NCI-H1417 treated with DMSO at 0.1 percent for 48 hours (cell line): Measurements from ENCODE around the gene C11orf86.
"Not testable (repeated sequence)": the region's sequence is repeated elsewhere in the genome, so short reads cannot be mapped to it uniquely, and the experiment has no call there.

ENCODE experiments used
- DNase-seq: peaks from one replicate; lab custom pipeline; 2025; lab: John Stamatoyannopoulos, UW

Gene C11orf86, protein sequence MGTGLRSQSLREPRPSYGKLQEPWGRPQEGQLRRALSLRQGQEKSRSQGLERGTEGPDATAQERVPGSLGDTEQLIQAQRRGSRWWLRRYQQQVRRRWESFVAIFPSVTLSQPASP

DNA sequence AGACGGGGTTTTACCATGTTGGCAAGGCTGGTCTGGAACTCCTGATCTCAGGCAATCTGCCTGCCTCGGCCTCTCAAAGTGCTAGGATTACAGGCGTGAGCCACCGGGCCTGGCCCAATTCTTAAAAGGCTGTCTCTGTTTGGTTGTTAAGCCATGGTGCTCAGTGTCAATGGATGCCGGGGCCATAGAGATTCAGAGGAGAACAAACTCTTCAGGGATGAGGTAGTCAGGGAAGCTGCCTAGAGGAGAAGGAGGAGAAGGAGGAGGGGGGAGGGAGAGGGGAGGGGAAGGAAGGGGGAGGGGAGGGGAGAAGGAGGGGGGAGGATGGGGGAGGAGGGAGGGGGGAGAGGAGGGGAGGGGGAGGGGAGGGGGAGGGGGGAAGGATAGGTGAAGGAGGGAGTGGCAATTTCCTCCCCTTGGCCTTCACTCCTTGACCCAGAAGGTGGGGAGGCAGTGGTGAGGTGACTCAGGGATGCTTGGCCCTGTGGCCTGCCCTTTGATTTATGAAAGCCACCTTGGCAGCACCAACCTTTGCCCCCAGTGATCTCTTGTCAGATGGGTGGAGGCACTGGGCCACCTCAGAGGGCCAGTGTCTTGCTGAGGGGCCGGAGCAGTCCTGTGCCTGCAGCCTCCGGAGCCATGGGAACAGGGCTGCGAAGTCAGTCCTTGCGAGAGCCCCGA lies at the start of gene C11orf86:
C11orf86 (plus strand) TSS at position 581 of the 681 bp plus-strand sequence; CDS start at position 640, 59 bp downstream.
- DNase-seq: no peak

DNA sequence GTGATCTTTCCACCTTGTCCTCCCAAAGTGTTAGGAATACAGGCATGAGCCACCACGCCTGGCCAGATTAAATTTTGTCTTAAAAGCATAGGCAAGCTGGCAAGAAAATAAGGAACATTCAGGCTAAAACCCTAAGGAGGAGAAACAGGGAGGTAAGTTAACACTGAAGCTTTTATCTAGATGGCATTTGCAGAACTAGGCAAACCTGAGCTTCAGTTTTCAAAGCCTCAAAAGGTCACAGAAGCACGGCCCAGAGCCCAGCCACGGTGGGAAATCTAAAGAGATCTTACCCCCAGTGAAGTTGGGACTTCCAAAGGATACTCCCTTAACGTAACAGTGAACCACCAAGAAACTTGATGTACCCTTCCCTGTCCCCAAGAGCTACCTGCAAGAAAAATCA lies 45.4 kb upstream of the C11orf86 start:
- no peak for DNase-seq

DNA sequence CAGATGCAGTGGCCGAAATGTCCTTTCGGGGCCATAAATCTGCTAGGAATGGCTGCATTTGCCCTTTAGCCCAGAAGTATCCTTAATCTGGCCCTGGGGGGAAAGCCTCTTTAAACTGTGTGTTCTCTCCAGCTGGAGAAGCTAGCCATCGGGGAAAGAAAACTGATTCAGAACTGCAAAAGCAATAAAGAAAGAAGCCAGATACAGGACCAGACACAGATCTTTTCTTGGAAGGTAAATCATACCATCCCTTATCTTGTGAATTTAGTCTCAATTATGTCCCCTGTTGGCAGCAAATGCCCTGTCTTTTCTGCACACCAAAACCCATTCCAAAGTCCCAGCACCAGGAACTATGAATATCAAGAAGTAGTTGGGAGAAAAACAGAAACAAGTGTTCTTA lies 42.6 kb upstream of the C11orf86 start:
- no peak for DNase-seq

DNA sequence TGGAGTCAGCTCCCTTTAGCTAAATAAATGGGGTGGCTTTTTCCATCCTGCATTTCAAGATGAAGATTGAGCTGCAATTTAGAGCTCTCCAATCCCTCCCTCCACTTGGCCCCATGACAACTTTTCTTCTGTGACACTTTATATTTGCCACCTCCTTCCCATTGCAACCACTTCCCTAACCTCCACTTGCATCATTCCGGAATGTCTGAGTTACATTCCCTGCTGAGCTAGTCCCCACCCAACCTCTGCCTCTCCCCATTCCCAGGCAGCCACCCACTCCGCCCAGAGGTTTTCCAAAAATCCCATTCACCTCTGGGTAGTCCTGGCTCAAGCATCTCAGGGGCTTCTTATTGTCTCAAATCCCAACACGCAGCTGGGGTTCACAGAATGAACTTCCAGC lies 41.6 kb upstream of the C11orf86 start:
- no peak for DNase-seq

DNA sequence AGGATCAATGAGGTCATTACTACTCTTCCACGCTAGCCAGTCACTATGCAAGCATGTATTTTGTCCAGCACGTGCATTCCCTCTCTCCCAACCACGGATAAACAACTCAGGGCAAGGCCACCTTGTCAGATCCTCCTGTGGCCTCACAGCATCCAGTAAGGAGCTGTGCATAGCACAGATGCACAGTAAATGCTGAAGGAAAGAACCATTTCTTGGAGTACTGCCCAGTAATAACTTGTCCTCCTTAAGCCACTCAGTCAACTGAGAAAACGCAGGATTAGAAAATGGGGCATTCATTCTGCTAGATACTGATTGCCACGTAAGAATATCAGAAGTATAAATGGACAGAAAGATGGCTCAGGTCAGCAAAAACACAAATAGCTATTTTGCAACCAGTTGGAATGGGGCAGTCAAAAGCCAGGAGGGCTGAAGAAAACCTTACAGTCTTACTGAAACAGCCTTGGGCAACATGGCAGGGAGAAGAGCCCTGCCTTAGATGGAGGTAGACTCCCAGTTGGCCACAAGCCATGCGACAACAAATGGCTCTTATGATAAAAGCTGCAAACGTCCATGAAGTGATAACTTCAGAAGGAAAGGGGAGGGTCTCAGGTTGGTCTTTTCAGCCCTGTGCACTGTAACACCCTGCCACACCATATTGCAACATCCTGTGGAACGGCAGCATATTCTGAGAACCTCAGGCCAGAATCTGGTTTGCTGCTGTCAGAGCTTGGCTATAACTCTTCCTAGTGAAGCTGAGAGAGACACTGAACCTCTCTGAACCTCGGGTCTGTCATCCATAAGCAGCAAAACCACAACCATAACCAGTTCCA lies 39.9 kb upstream of the C11orf86 start:
- DNase-seq: no peak

DNA sequence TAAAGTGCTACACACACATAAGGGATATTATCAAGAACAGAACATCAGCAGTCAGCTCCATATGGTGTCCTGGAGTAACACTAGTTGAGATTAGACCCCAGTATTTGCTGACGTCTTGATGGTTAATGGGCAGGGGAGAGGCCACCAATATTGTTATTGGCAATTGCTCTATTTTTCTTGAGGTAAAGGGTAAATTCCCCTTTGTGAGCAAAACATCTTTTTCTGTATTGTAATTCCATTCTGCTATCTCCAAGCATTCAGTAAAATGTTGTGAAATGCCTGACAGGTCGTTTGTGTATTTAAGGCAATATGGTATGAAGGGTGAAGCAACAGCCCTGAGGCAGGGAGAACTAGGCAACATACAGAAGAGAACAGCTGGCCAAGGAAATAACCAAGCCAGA lies 38.8 kb upstream of the C11orf86 start:
- DNase-seq: no peak

DNA sequence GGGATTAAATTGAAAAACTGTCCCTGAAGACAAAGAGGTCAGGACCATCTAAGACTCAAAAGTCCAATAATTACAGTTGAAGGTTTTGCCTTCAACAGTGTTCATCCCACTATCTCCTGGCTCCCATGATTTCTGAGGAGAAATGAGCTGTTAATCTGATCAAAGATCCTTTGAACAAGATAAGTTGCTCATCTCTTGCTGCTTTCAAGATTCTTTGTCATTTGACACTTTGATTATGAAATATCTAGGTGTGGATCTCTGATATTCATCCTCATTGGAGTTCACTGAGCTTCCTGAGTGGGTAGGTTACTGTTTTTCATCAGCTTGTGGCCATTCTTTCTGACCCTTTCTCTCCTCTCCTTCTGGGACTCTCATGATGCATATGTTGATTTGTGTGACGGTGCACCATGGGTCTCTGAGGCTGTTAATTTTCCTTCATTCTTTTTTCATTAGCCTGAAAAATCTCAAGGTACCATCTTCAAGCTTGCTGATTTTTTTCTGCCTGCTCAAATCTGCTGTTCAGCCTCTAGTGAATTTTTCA lies 37.8 kb upstream of the C11orf86 start:
- no peak for DNase-seq

DNA sequence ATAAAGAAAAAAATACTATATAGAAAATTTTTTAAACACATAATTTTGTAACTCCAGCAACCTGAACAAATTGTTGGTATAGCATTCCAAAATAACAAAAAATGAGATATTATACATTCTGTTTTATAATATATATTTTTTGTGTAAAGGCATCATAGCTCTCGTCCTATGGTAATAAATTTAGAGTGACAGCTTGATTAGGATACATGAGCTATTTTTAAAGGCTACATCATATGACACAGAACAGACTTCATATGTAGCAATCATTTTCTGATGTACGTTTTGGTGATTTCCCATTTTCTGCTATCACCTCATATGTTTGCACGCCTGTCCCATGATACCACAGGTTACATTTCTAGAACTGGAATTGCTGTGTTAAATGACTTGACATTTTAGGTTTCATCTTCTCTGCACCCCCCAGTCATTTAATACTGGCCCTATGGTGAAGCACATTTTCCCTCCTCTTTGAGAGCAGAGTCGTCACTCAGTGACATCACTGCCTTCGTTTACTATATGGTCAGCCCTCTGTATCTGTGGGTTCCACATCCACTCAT lies 36.4 kb upstream of the C11orf86 start:
- DNase-seq: no peak

DNA sequence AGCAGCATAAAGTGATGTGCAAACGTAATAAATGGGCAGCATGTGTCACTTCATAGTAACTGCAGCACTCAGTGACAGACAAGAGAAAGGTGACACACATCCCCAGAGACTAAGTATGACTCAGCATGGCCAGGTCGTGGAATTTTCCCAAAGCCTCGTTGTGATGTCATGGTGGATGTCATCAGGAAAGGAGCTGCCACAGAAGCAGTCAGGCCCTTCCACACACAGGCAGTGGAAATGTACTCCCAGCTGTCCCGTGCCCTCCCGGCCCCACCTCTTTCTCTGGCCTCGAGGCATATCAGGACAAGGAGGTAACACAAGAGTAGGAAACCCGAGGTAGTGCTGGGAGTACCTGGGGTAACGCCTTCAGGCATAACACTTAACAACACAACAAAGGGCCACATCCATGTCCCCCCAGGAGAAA lies 25.0 kb upstream of the C11orf86 start:
- DNase-seq: no peak

DNA sequence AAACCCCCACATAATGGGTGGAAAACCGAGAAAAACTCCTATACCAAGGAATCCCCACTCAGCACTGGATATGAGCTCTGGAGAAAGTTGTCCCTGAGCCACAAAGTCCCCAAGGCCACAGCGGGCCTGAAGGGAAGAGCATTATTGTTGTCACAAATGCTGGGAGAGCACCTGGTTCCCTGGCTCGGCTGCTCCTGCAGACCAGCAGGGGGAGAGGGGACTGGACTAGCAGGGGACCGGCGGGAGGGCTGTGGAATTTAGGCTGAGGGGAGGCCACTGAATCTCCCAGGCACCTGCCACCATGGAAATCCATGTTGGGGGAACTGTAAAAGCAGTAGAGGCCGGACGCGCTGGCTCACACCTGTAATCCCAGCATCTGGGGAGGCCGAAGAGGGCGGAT lies 24.0 kb upstream of the C11orf86 start:
- DNase-seq: no peak

DNA sequence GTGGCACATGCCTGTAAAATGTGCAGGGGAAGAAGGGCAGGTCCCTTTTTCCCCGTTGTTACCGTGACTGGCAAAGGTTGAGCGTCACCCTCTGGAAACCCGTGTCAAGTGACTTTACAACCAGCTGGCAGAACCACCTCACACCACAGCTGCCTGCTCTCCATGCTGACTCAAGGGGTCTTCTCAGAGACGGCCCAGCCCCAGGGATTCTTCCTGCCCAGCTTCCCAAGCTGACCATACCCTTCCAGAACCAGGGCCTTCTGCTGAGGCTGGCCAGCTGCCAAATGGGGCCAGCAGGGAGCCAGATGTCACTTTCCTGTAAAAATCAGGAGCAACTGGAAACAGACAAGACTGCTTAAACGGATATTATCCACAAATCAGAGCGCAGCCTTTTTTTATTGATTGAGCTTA lies 23.2 kb upstream of the C11orf86 start:
- DNase-seq: peak; percentile 12

DNA sequence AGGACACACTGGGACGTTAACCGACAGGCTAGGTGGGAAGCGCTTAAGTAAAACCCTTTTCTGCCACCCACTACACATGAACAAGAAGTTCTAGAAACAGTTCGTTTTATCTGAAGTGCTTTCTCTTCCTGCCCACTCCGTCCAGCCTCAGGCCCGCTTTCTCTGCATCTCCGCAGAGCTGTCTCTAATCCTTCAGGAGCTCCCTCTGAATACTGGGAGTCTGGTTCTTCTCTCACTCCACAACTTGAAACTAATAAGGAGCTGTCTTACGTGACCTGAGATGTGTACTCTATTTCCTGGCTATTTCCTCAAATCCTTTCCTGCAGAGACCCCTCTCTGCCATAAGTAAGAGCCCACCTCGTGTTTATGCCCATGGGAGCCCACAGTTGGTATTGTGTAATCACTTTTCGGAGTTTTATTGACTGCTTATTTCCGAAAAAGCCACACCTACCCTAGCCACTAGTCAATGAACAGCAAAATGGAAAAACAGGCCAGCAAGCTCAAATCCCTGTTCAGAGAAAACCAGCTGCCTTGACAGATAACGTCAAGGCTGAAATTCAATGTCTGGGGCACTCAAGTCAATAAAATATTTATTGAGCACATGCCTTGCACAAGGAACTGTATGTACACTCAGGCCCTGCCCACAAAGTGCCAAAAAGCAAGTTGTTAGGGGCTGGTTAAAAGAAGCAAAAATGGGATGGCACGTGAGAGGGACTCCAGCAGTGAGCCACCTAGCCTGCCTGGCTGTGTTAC lies 21.8 kb upstream of the C11orf86 start:
- no peak for DNase-seq

DNA sequence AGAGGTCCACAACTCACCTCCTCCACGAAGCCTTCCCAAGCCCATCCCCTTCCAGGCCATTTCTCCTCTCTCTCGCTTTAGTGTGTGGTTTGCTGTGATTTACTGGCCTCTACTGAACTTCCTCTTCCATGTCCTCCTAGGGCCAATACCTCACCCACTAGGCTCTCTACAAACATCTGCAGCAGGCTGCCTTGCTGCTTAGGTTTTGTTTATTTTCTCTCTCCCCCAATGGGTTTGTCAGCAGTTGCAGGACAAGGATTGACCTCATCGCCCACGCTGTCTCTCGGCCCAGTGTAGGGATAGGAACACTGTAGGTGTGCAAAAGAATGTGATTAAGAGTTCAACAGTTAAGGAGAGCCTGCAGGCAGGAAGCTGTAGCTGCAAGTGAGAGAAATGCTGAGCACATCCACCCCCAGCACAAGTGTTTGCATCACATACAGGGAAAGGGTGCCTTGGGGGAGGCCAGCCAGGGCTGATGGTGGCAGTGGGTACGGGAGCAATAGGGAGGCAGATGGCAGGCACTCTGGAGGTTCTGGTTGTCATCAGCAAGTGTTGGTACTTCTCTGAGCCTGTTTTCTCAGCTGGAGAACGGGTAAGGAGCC lies 18.3 kb upstream of the C11orf86 start:
- no peak for DNase-seq

DNA sequence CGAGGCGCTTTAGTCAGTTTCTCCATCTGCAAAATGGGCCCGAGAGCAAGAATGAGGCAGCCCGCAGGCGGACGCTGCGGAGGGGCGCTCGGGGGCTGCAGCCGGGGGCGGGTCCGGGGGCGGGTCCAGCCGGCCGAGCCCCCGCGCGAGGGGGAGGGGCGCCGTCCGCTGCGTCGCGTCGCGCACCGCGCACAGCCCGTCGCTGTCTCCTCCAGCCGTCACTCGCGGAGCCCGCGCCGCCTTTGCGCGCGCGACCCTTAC lies 17.2 kb upstream of the C11orf86 start:
- DNase-seq: peak; percentile 50

DNA sequence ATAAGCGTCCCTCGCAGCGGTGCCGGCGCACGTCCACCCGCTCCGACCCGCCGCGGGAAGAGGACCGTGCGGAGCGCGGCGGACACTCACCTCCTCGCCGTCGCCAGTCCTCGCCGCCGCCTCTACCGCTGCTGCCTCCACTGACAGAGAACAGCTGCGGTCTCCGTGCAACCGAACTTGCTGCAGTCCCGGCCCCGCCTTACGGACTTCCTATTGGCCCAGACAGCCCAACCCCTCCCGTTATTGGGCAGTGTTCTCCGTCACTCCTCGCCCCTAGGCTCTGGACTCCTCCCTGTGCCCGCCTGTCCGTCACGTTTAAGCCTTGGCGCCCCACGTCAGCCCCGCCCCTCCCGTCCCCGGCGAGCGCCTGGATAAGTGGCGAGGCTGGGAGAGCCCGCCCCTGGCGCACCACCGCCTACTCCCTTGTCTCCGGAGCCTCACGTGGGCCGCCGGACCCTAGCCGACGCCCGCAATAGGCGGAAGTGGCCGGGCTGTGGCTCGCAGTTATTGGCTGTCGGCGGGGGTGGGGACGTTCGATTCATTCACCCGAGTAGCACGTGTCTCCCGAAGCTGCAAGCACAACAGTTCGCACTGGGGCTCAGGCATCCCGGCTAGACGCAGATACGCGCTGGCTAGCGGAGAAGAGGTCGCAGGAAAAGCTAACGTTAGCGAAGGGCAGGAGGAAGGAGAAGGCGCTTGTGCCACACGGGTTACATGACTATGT lies 16.7 kb upstream of the C11orf86 start, which contains the start of gene PC:
PC (minus strand) TSS at position 152 of the 724 bp plus-strand sequence. CDS start 86,224 bp downstream, outside the sequence.
- peak; percentile 98 for DNase-seq

DNA sequence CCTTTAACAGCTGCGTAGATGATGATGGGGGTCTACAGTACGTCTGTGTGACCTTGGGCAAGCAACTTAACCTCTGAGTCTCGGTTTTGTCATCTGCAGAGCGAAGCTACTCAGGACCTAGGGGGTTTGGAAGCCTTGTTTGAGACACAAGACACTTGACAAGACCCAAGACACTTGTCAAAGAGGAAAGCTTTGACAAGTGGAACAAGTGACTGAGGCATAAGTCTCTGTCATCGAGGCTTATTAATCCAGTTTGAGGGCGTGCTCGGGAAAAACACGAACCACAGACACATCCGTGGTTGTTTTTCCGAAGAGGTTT lies 16.2 kb upstream of the C11orf86 start:
- DNase-seq: no peak

DNA sequence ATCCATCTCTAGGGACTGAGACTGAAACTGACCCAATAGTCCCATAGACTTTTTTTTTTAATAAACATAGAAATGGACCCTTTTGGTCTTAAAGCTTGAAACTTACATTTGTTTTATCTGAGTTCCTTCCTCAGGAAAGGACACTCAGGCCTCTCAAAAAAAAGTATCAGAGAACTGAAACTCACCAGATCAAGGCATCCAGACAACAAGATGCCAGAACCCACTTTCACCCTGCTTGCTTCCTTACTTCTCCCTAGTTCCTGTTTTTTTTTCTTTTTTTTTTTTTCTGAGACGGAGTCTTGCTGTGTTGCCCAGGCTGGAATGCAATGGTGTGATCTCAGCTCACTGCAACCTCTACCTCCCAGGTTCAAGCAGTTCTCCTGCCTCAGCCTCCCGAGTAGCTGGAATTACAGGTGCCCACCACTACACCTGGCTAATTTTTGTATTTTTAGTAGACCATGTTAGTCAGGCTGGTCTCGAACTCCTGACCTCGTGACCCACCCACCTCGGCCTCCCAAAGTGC lies 13.4 kb upstream of the C11orf86 start:
- not testable (repeated sequence) for DNase-seq

DNA sequence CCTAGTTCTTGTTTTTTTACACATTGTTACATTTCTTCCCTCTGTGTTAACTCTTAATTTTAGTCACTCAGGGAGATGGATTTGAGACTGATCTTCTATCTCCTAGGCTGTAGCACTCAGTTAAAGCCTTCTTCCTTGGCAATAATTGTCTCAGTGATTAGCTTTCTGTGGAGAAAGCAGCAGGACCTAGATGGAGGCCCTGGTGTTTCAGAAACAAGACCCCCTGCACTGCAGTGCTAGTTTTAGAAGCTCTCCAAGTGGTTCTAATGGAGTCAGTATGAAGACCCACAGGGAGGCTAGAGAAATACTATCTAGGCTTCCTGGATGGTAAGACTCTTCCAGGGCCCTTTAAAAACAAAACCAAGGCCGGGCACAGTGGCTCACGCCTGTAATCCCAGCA lies 12.9 kb upstream of the C11orf86 start:
- no peak for DNase-seq

DNA sequence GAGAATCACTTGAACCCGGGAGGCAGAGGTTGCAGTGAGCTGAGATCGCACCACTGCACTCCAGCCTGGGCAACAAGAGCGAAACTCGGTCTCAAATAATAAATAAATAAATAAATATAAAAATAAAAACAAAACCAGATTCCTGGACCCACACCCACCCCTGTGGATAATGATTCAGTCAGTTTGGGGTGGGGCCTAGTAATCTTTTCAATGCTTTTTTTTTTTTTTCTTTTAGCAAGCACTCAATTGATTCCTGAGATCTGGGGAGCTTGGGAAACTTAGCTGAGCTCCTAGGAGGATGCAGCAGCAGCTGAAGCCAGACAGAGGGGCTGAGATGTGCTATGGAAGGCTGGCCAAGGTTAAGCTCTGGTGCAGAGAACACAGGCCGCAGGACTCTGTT lies 12.3 kb upstream of the C11orf86 start:
- no peak for DNase-seq

DNA sequence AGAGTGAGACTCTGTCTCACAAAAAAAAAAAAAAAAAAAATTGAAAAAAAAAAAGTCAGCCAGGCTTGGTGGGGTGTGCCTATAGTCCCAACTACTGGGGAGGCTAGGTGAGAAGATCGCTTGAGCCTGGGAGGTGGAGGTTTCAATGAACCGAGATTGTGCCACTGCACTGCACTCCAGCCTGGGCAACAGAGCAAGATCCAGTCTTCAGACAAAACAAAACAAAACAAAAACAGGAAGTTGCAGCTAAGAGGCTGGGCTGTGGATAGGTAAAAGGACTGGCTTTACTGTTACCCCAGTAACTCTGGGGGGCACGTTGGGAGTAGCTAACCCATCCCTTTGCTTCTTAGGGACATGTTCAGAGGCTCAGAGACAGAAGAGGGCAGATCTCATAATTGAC lies 10.6 kb upstream of the C11orf86 start:
- no peak for DNase-seq

DNA sequence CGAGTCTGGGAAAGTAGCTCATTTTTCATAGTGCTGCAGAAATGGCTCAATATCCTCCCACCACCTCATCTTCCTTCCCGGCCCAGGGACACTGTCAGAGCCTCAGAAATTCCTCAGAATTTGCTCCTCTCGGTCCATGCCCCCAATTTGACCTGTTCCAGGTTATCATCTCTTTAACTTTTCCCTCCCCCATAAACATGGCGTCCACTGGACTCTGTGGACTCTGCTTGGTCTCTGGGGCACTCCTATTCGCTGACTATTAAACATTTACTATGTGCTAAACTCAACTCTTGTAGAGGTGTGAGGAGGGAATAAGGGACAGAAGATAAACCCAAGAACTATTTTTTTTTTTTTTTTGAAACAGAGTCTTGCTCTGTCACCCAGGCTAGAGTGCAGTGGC lies 8.8 kb upstream of the C11orf86 start:
- no peak for DNase-seq
